K562 (cell line): ENCODE results near the gene SUMO3. TPM values are rescaled to one million over a fixed set of nuclear protein-coding genes. Genes with fewer than 3 reads are reported as not detected.

Source experiments
- ARID2 ChIP-seq: fragments of 450-650 bp; IDR thresholded peaks from 2 replicates; pipeline ENCODE4 v1.6.1; 2017; ENCODE audit warnings: antibody characterized with exemption, mild to moderate bottlenecking
- CCNT2 ChIP-seq: IDR thresholded peaks from 2 replicates; pipeline ENCODE4 v1.6.1; 2011; ENCODE audit warnings: borderline replicate concordance, low read depth, mild to moderate bottlenecking, moderate library complexity, mixed read lengths, low read length; ENCODE audit not compliant: insufficient read length; ENCODE audit errors: extremely low read depth
- FOXJ3 ChIP-seq: sonication (generic); formaldehyde crosslinking; IDR thresholded peaks from 2 replicates; pipeline ENCODE4 v1.4.0; 2020; ENCODE audit warnings: mild to moderate bottlenecking, missing genetic modification reagents
- HMG20A ChIP-seq: fragments of 450-650 bp; formaldehyde crosslinking; conservative IDR thresholded peaks from 2 replicates; pipeline ENCODE4 v1.4.0; 2020; ENCODE audit warnings: mild to moderate bottlenecking, mixed read lengths
- KLF1 ChIP-seq: fragments of 450-650 bp; IDR thresholded peaks from 2 replicates; pipeline ENCODE4 v1.6.1; 2016; ENCODE audit warnings: missing genetic modification characterization, missing compliant biosample characterization
- NFE2 ChIP-seq: IDR thresholded peaks from 2 replicates; pipeline ENCODE4 v1.6.1; 2014; ENCODE audit warnings: antibody characterized with exemption, low read depth
- POLR3G ChIP-seq: IDR thresholded peaks from 2 replicates; pipeline ENCODE4 v1.6.1; 2011; ENCODE audit not compliant: insufficient read length, insufficient replicate concordance; ENCODE audit errors: extremely low read depth
- RBBP5 ChIP-seq: fragments of 200-600 bp; sonication (generic); IDR thresholded peaks from 2 replicates; pipeline ENCODE4 v1.6.1; 2012; ENCODE audit warnings: borderline replicate concordance, mild to moderate bottlenecking, low read length, control low read depth, inconsistent platforms; ENCODE audit not compliant: insufficient read depth, poor library complexity, severe bottlenecking
- RBM17 ChIP-seq: fragments of 200-400 bp; formaldehyde crosslinking; IDR thresholded peaks from 2 replicates; pipeline ENCODE4 v1.6.1; 2017; ENCODE audit warnings: low read depth, mild to moderate bottlenecking, low read length, borderline replicate concordance
- SMAD1 ChIP-seq: fragments of 150-350 bp; IDR thresholded peaks from 2 replicates; pipeline ENCODE4 v1.6.1; 2014; ENCODE audit warnings: low read length, low read depth; ENCODE audit not compliant: partially characterized antibody
- STAT5A ChIP-seq: IDR thresholded peaks from 2 replicates; pipeline ENCODE4 v1.6.1; 2012; ENCODE audit warnings: low read length, inconsistent platforms, borderline replicate concordance
- ZNF347 ChIP-seq: fragments of 450-650 bp; formaldehyde crosslinking; IDR thresholded peaks from 2 replicates; pipeline ENCODE4 v1.4.0; 2020; ENCODE audit warnings: low read depth, mild to moderate bottlenecking, moderate library complexity
- ZNF695 ChIP-seq: fragments of 450-650 bp; formaldehyde crosslinking; IDR thresholded peaks from 2 replicates; pipeline ENCODE4 v1.4.0; 2020; ENCODE audit warnings: mild to moderate bottlenecking, moderate library complexity
- ZNF766 ChIP-seq: fragments of 200-800 bp; sonication (Bioruptor generic); conservative IDR thresholded peaks from 2 replicates; pipeline ENCODE4 v1.6.1; 2016; ENCODE audit warnings: missing genetic modification characterization, missing compliant biosample characterization
- polyA plus RNA-seq, 8 experiments: library from polyadenylated mRNA; depleted of rRNA in 4 of 8; stranded (reverse) in 5 of 8; unstranded in 3 of 8; fragments of >200 nt; fragmentation: Nextera tagmentation in 2 of 8; fragmentation: Illumina TruSeq in 1 of 8; extraction: Ambion mirVana in 2 of 8; extraction: Trizol in 1 of 8; gene quantifications; 2 replicates each; pipeline versions ENCODE4 v1.2.1 to v1.2.3, GENCODE V29; 2011 to 2014; ENCODE audit warnings: inconsistent platforms in 1 of 8, missing spikeins in 1 of 8
- total RNA-seq, 7 experiments: library from RNA; depleted of rRNA in 6 of 7; stranded (reverse); fragments of >200 nt in 6 of 7; fragmentation: Illumina TruSeq in 2 of 7; extraction: Trizol in 2 of 7; gene quantifications; 2 replicates each; pipeline versions ENCODE4 v1.2.1 to v1.2.3, GENCODE V29; 2011 to 2021; ENCODE audit warnings: low replicate concordance in 1 of 7
- TF ChIP-seq, protein P1 (sequence below): sonication (generic); formaldehyde crosslinking; IDR thresholded peaks from 2 replicates; pipeline ENCODE4 v1.8.0; 2022; ENCODE audit warnings: missing genetic modification reagents, mild to moderate bottlenecking, borderline replicate concordance

The SUMO3 gene
- total and polyA plus RNA-seq, 9 of the 15 experiments (the other 6 are each of a cell fraction or from before 2014, with no cell fraction given): 13.9 to 143 (median 113) TPM

DNA sequence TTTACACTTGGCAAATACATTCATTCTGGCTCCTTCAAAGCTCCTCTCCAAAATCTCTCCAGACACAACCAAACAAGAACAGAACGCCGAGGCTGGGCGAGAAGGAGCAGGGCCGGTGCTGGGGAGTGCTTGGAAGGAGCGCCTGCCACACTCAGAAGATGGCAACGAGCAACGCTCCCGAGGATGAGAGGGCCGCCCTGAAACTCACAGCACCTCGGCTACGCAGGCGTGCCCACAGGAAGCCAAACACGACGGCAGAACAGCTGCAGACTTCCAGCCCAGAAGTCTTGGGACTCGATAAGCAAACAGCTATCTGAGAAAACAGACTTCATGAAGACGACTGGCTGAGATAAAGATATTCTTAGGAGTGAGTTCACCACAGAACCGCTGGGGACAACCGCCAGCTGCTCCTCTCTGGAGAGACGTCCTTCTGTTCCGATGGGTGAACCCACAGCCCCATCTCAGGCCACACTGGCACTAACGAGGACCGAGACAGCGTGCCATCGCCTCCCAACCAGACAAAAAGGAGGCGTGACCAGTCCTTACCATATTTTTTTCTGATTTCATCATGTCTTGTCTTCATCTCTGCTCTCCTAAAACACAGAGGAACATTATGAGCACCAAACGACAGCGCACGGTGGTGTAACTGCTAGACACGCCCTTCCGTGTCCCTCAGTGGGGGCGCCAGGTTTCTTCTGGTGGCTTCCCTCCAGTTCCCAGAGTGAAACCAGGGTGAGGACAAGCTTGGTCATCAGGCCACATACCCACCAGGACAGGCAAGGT, 37.0 kb upstream of the SUMO3 start (continued):
- TF ChIP-seq NFE2 (peak; percentile 34; the same call in 1 of the 2 replicates), RBBP5 (no peak), CCNT2 (peak; percentile 92), RBM17 (no peak), HMG20A (no peak), ZNF766 (CRISPR knock-in tag) (peak; percentile 97), STAT5A (peak; percentile 97), FOXJ3 (CRISPR knock-in tag) (no peak), KLF1 (tag) (no peak; the same call in 1 of the 2 replicates), ZNF347 (CRISPR knock-in tag) (no peak), SMAD1 (peak; percentile 88), ZNF695 (no peak), ARID2 (no peak), POLR3G (no peak)
- TF ChIP-seq, protein P1, sequence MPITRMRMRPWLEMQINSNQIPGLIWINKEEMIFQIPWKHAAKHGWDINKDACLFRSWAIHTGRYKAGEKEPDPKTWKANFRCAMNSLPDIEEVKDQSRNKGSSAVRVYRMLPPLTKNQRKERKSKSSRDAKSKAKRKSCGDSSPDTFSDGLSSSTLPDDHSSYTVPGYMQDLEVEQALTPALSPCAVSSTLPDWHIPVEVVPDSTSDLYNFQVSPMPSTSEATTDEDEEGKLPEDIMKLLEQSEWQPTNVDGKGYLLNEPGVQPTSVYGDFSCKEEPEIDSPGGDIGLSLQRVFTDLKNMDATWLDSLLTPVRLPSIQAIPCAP (CRISPR knock-in tag): no peak
